Anterior cingulate cortex (tissue), 58 donors: ENCODE data around the gene USP26.
"Not testable (repeated sequence)": the region's sequence is repeated elsewhere in the genome, so short reads cannot be mapped to it uniquely, and the experiment has no call there.

ENCODE experiments used
- DNase-seq, 58 donors: peaks; one replicate each; lab custom pipeline; 2025; lab: John Stamatoyannopoulos, UW

USP26 gene

DNA sequence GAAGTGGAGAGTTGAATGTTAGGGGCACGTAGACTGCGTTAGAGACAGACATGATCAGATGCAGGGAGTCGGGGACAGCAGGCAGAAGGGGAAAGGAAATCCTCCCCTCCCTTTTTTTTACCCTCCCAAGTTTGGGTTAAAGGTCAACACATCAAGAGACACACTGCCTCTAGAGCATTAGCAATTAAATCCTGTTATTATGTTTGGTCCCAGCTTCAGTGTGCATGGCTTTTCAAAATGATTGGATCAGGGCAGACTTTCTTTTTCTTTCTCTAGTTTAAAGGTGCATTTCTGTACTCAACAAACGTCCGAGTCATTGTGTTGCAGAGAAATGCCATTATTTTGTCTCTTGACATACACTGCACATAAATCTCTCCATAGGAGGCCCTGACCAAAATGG is 63.9 kb downstream of the USP26 start:
- DNase-seq: no peak

DNA sequence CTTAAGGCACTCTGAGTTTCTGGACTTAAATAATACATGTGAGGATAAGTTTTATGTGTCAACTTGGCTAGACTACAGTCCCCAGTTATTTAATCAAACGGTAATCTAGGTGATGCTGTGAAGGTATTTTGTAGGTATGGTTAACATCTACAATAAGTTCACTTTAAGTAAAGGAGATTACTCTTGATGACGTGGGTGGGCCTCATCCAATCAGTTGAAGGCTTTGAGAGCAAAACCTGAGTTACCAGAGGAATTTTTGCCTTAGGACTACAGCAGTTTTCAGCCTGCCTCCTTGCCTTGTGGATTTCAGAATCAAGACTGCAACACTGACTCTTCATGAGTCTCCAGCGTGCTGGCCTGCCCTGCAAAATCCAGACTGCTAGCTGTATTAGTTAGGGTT is 78.7 kb downstream of the USP26 start:
- DNase-seq: no peak

DNA sequence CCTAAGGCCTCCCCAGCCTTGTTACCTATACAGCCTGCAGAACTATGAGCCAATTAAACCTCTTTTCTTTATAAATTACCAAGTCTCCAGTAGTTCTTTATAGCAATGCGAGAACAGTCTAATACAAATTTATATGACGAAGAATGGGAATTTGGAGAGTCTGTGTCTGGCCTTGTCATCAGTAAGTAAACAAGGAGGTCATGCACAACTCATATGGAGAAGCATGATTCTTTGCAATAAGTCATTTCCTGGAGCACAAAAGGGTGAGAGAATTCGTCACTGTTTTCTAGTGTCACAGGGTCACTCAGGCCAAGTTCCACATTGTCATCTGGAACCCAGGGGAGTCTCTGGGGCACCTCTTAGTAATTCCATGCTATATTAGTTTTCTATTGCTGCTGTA is 89.5 kb downstream of the USP26 start:
- DNase-seq: no peak

DNA sequence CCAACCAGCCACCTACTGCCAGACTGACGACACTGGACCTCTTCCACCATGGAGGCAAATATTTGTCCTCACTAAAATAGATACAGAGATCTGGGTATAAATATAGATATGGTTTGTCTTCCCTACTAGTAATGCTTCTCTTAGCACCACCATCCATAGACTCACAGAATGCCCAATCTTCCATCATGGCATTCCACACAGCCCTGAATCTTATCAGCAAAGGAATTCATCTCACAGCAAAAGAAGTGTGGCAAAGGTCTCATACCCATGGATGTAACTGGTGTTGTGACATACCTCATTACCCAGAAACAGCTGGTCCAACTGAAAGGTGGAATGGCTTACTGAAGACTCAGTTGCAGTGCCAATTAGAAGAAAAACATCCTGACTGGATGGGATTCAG is 91.3 kb downstream of the USP26 start:
- DNase-seq: no peak

DNA sequence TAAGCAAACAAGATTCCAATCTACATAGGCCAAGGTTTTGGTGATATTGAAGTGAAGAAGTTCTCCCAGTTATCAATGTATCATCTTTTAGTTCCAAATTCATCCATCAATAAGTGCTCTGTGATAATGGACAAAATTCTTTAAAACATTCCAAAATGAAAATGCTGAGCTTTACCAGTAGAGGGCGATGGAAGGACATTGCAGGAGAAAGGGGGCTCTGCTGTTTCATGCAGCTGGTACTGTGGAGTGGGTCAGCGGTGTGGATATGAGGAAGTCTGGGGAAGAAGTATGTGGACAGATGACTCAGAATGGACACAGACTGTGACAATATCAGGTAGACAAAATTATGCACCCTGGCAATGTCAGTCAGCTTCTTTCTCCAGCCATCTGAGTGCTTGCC is 91.9 kb downstream of the USP26 start:
- DNase-seq: no peak

DNA sequence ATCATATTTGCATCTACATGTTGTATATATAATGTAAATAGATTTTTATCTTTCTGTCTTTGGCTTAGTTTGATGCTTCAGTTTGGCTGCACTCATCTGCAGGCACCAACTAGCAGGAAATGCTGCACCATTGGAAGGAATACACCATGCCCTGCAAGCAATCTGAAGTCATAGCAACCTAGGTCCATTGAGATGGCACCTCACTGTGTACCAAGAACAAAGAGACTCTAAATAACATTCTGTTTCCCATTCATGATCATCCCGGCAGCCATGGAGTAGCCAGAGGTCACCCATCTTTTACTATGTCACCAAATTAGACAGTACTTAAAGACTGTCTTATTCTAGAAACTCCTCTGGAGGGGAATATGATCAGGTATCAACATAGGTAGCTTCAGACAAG is 97.7 kb downstream of the USP26 start:
- no peak for DNase-seq

DNA sequence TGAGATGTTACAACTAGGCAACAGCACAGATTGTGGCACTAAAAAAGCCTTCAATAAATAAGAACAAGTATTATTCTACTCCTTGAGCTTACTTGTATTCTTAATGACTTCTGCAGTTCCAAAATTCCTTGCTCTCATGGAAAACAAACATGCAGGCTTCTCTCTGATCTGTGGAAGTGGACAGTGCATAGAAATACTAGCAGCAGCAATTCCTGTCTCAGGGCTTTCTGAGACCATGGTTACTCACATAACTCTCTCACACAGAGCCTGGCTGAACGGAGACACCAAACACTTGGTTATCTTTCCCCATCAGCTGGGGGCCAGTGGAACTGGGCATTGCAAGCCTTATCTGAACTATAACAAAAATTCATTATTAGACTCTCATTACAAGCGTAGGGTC is 106.1 kb downstream of the USP26 start:
- DNase-seq: no peak

DNA sequence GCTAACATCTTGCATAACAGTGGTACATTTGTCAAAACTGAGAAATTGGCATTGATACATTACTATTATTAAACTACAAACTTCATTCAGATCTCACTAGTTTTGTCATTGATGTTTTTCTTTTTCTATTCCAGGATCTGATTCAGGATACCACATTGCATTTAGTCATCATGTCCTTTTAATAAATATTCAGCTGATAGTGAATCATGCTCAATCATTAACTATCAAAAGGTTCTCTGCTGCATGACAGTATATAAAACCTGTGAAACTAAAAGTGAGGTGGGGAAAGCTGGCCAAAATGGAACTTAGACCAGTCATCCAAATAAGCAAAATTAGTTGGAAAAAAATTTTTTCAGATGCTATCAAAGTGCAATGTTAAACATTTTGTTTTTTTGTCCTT is 110.4 kb downstream of the USP26 start:
- DNase-seq: no peak

DNA sequence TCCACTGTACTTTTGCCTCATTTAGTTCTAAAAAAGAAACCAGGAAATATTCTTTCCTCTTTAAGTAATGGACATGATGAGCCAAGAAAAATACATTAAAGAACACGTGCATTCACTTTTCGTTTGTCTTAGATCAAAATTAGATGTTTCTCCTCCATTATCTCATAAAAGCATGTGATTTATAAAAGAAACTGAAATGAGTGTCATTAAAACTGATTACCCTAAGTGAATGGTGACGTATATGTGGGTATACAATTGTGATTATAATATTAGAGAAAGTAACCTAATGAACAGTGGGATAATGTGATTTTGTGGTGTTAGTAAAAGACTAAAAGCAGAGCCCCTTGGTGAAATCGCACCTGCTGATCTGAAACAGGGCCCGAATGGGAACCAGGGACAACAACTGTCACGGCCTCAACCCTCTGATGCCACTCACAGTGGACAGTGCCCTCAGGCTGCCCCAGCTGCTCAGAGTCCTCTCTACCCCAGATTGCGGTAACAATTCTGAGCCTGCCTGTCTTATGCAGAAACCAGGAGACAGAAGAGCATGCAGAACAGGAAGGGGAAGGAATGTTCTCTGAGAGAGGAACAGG is 112.8 kb downstream of the USP26 start:
- no peak for DNase-seq

DNA sequence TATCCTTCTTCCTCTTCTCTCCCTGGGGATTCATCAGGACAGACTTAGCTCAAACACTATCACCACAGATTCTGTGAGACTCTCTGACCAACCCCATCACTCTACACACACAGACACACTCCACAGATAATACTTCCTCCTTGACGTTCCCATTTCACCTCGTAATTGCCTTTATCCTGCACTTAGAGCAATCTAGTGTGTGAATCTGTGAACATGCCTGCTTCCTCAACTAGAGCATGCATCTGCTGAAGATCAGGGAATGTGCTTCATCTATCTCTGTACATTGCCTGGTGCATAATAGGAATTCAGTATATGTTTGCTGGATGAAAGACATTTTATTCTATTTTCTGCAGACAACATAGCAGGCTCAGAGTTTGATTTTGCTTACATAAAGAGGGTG is 113.4 kb downstream of the USP26 start:
- no peak for DNase-seq

DNA sequence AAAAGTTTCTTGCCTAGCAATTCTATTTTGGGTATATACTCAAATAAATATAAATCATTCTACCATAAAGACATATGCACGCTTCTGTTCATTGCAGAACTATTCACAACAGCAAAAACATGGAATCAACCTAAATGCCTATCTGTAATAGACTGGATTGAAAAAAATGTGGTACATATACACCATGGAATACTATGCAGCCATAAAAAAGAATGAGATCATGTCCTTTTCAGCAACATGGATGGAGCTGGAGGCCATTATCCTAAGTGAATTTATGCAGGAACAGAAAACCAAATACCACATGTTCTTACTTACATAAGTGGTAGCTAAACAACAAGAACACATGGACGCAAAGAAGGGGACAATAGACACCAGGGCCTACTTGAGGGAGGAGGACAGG is 116.9 kb downstream of the USP26 start:
- DNase-seq: not testable (repeated sequence)
